Endometrial microvascular endothelial cells (primary cell): Measurements from ENCODE around the gene KDM2A. TPM values are rescaled to one million over a fixed set of nuclear protein-coding genes. Genes with fewer than 3 reads are reported as not detected.

Experiments used
- in situ Hi-C: cut with HindIII; loops from 2 replicates; pipeline ENCODE4 v1.10.0; 2017; ENCODE audit warnings: low sequenced_read_pairs, low pct_unique_long_range_greater_than_20kb; ENCODE audit errors: inconsistent ontology term
- total RNA-seq: library from RNA; depleted of rRNA; stranded (reverse); fragments of >200 nt; gene quantifications from one replicate; pipeline ENCODE4 v1.2.3, GENCODE V29; 2015; ENCODE audit errors: inconsistent ontology term

KDM2A gene
- total RNA-seq, 1 donor from 2014 or later, result 39.8 TPM

GRCh38 chr11:67303835-67304411 is 184.9 kb downstream of the KDM2A start:
- in situ Hi-C loops, result no loop called here

- in situ Hi-C loops, result no loop called here
Observed at GRCh38 chr11:67304511-67305113, 185.5 kb downstream of the KDM2A start.

- in situ Hi-C loops, result no loop called here
Observed at GRCh38 chr11:67306769-67307544, 187.9 kb downstream of the KDM2A start.

DNA sequence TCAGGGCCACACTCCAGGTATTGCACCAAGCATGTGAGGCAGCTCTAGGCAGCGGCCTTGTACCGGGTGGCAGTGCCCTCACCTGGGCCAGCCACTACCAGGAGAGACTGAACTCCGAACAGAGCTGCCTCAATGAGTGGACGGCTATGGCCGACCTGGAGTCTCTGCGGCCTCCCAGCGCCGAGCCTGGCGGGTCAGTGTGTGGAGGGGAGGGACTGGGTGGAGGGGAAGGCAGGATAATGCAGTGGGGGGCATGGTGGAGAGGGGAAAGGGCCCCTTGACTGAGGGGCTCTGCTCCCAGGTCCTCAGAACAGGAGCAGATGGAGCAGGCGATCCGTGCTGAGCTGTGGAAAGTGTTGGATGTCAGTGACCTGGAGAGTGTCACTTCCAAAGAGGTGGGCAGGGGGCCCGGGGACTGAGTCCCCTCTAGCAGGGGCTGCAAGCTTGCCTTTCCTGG is 188.5 kb downstream of the KDM2A start:
- in situ Hi-C loops, result no loop called here

Other genes with a start within 250 kb of the KDM2A start
- gene PC, start 160.9 kb upstream of the KDM2A start, total RNA-seq, result 22.1 TPM
- gene C11orf86, start 144.0 kb upstream of the KDM2A start, total RNA-seq, result not detected
- not detected for gene SYT12, start 96.1 kb upstream of the KDM2A start, total RNA-seq
- 11.1 TPM for gene RHOD, start 62.4 kb upstream of the KDM2A start, total RNA-seq
- gene GRK2, start 147.2 kb downstream of the KDM2A start, total RNA-seq, result 70.4 TPM
- 19.7 TPM for gene ANKRD13D, start 170.0 kb downstream of the KDM2A start, total RNA-seq
- 10.1 TPM for gene SSH3, start 184.3 kb downstream of the KDM2A start, total RNA-seq
- 100 TPM for gene POLD4, start 234.3 kb downstream of the KDM2A start, total RNA-seq